Measurements from ENCODE around the gene RTRAF.

The RTRAF gene

GRCh38 chr14:51996148-51996746, 6.9 kb downstream of the RTRAF start:
- DNase-seq = no peak

DNA sequence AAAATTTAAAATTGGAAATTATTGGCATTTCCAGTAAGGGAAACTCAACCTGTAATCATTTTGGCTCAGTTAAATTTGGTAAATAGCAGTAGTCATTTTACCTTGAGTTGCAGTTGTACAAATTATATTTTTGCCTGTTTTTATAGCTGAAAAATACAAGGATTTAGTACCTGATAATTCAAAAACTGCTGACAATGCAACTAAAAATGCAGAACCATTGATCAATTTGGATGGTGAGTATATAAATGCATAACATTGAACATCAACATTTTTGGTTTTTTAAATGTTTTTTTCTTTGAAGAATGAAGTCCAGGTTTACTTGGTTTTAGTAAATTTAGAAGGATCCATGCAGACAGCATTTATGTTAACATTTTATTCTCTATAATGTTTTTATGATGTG, 9.0 kb downstream of the RTRAF start:
- no peak for DNase-seq

DNA sequence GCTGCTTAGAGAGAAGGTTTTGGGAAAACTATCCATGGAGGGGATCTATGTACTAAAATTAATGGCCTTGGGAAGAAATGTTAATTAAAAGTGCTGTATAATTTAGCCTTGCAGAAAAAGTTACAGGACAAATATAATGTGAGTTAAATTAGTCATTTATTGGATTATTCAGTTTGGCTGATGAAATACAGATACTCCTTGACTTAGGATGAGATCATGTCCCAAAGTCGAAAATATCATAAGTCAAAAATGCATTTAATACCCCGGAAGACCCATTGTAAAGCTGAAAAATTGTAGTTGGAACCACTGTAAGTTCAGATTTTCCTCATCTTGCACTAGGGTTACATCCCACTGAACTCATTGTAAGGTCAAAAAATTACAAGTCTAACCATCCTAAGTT, 9.7 kb downstream of the RTRAF start:
- no peak for DNase-seq

- no peak for DNase-seq
Observed at GRCh38 chr14:52000019-52000582, 10.8 kb downstream of the RTRAF start.

GRCh38 chr14:52000696-52001095, 11.3 kb downstream of the RTRAF start:
- DNase-seq = no peak

- DNase-seq = no peak
Observed at GRCh38 chr14:52002542-52002941, 13.2 kb downstream of the RTRAF start.

- no peak for DNase-seq
Observed at GRCh38 chr14:52003324-52003723, 14.0 kb downstream of the RTRAF start.

- no peak for DNase-seq
Observed at GRCh38 chr14:52005625-52006024, 16.3 kb downstream of the RTRAF start.

DNA sequence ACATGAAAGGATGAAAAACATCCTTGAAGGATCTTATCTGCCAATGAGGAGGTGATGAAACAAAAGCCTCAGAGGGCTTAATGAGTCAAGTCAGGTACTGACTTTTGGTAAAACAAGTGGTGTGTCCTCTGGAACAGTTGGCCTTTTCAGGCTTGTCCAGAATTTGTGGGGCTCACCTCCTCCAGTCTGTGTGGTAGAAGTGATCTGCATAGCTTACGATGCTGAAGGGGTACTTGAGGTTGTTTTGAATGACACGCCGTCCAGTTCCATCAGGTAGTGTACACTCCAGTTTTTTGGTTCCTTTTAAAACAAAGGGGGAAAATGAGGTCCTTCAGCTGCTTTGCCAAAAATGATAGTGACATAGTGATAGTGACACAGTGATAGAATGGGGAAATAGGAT, 17.0 kb downstream of the RTRAF start:
- no peak for DNase-seq

DNA sequence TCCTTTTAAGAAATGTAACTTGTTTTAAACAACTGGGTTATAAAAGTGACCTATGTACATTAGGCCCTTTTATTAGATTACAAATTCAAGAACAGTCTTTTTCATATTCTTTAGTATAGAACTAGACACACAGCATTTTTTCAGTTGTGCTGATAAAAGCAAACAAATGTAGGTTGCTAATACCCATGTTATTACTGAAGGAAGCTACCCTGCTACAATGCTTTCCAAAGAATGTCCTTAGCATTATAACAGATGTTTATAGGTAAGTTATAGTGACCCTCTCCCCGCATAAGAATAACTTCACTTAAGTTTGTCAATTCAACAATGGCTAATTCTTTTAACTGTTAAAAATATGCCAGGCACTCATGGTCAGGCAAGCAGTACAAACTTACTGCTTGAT, 17.9 kb downstream of the RTRAF start:
- DNase-seq = no peak

- no peak for DNase-seq
Observed at GRCh38 chr14:52007637-52008036, 18.3 kb downstream of the RTRAF start.

GRCh38 chr14:52008136-52008535, 18.8 kb downstream of the RTRAF start:
- DNase-seq = no peak

GRCh38 chr14:52010173-52010693, 20.9 kb downstream of the RTRAF start:
- DNase-seq = no peak

DNA sequence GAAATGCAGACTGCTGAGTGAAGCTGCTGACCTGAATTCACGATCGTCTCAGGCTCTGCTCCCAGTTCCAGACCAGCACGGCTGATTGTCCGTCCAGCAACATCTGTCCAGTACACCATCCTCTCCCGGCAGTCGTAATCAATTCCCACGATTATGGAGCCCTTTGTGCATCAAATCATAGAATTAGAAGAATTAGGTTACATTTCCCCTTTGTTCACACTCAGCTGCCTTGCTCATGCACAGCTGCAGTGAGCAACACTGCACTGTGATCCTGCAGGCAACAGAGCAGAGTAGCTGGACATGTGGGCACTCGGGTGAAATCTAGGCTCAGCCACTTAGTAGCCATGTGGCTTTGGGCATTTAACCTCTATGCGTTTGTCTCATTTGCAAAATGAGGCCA, 22.2 kb downstream of the RTRAF start:
- DNase-seq = no peak

GRCh38 chr14:52012635-52013034, 23.3 kb downstream of the RTRAF start:
- no peak for DNase-seq

GRCh38 chr14:52013984-52014600, 24.7 kb downstream of the RTRAF start:
- DNase-seq = no peak

DNA sequence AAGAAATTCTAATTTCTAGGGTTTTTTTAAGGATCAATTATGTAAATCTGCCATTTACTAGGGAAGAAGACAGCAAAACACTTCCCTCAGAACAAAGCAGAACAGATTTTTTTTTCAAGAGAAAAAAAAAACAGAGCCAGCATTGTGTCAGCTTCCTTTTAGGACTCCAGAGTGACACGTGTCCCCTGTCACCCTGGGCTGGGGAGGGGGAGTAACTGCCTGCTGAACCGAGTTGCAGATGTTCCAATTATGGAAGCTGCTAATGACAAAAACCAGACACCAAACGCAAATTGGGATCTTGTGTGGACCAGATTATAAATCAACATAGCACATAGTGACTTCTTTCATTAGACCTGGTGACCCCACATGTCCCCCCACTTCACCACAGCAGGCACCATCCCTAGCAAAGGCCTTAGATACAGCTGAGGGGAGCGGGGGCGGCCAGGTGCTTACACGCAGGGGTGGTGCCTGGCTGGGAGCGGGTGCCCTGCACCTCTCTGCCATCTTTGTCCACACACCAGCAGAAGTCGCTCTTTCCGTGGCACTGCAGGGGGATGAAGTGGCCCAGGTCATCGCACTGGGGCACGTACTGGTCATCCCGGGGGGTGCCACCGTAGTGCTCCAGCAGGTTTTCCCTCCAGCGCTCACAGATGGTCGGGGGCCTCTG, 25.4 kb downstream of the RTRAF start:
- no peak for DNase-seq

DNA sequence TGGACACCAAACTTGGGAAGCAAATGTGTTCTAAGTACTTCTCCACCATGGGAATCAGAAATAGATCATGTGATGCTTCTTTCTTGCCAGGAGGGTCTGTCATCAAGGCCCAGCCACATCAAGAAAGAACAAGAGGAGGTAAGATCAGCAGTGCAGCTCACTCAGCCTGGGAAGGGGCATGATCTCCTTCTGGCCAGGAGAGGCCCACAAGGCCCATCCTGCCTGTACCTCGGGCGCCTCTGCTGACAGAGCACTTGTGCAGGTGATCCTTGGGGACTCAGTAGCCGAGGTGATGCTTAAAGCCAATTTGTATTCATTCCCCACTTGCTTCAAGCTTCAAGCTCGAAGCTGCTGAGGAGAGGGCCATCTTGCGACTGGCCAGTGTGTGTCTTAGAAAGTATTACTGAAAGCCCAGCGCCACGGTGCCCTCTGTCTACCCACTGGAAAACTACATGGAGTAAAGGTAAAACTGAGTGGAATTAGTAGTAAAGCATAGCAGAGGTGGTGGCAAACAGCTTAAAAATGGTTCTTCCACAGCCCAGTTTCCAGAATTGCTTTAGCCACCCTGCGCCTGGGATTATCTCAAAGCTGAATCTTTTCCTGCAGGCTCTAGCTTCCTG, 26.2 kb downstream of the RTRAF start:
- DNase-seq = no peak

DNA sequence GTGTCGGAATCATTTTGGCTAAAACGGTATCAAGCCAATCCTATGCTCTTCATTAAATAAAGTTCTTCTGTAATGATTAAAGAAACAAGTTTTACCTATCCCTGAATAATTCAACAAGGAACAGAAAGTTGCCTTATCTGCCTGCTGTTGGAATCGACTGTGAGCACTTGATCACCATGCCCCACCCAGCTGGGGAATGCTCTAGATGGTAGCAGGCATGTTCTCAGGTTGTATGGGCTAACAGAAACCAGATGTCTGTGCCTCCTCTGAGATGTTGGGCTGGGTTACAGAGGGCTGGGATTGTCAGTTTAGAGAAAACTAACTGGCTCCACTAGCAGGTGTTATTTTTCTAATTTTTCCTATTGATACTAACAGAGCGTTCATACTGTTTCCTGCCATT, 28.9 kb downstream of the RTRAF start:
- DNase-seq = no peak

DNA sequence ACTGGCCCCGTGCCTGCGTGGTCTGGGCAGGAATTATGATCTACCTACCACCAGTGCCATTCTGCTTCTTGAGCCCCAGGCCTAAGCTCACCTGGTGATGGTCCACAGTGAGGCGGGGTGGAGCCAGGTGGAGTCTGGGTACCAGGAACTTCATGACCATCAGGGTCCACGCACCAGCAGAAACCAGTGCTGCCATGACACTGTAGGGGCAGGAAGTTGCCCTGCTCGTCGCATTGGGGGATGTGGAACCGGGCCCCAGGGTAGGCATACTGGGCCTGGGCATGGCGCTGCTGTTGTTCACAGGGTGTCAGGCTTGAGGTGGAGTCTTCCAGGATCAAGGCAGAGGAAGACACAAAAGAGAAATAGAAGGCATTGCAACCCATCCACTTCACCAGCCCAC, 29.6 kb downstream of the RTRAF start:
- no peak for DNase-seq

GRCh38 chr14:52020161-52020714, 30.9 kb downstream of the RTRAF start:
- DNase-seq = no peak

DNA sequence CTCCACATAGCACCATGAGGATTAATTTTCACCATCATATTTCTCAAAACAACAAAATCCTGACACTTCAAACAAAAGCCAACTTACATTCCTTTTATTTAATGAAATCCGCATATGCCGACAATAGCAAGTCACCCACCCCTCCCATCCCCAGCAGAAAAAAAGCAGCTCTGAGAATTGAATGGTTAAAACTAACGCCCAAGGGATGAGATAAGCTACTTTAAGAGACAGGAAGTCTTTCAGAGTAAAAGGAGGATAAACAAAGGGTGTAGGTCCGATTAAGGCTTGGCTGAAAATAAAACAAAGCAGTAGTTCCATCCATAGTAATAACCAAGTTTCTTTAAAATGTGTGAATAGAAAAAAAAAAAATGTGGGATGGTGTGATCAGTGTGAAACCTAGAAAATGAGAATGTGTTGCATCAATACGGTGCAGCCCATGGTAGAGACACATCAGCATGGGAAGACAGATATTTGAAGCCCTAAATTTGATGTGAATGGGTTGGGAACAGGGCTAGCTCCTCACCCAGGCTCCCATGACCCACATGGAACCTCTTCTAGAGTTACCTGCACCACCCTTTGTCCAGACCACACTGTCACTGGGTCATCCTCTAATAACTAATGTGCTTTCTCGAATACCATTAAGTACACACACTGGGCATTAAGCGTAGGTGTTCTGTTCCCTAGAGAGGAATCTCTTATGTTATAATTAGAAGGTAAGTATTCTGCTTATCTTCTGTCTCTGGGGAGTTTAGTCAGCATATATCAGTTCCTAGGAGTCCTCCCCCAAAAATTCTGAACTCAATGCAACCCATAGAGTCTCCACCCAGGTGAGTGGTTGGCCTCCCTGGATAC, 31.7 kb downstream of the RTRAF start:
- DNase-seq = no peak
